Sigmoid colon (tissue), 4 donors: ENCODE data around the gene PTPN14.

Source experiments
- POLR2A ChIP-seq, 2 donors: fragments of 450-650 bp; IDR thresholded peaks; one replicate each; pipeline ENCODE4 v1.6.1; 2016; ENCODE audit warnings: antibody characterized with exemption in 2 of 2, mild to moderate bottlenecking in 2 of 2, moderate library complexity in 2 of 2
- POLR2AphosphoS5 ChIP-seq, 4 donors: sonication (generic); formaldehyde crosslinking; IDR thresholded peaks; one replicate each; pipeline ENCODE4 v1.6.1; 2017; ENCODE audit warnings: antibody characterized with exemption in 4 of 4
- TF ChIP-seq, protein P1 (sequence below), 4 experiments: fragments of 450-650 bp in 3 of 4; fragments of 200-600 bp in 1 of 4; IDR thresholded peaks; one replicate each; pipeline ENCODE4 v1.5.1; 2016 to 2019; ENCODE audit warnings: antibody characterized with exemption in 4 of 4, mild to moderate bottlenecking in 3 of 4, moderate library complexity in 2 of 4

DNA sequence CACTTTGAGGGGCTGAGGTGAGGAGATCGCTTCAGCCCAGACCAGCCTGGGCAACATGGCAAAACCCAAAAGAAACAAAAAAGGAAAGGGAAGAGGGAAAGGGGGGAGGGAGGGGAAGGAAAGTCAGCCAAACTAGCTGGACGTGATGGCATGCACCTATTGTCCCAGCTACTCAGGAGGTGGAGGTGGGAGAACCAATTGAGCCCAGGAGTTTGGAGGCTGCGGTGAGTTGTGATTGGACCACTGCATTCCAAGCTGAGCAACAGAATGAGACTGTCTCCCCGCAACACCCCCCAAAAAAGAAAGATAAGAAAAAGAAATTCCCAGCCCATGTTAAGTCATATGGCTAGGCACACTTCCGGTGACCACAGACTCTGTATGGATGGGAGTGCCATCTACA is 128.4 kb downstream of the PTPN14 start:
- TF ChIP-seq POLR2A (IDR thresholded peaks at IDR 0.05) (no peak), POLR2AphosphoS5 (IDR thresholded peaks at IDR 0.05) (no peak)
- TF ChIP-seq, protein P1, sequence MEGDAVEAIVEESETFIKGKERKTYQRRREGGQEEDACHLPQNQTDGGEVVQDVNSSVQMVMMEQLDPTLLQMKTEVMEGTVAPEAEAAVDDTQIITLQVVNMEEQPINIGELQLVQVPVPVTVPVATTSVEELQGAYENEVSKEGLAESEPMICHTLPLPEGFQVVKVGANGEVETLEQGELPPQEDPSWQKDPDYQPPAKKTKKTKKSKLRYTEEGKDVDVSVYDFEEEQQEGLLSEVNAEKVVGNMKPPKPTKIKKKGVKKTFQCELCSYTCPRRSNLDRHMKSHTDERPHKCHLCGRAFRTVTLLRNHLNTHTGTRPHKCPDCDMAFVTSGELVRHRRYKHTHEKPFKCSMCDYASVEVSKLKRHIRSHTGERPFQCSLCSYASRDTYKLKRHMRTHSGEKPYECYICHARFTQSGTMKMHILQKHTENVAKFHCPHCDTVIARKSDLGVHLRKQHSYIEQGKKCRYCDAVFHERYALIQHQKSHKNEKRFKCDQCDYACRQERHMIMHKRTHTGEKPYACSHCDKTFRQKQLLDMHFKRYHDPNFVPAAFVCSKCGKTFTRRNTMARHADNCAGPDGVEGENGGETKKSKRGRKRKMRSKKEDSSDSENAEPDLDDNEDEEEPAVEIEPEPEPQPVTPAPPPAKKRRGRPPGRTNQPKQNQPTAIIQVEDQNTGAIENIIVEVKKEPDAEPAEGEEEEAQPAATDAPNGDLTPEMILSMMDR (IDR thresholded peaks at IDR 0.05), result no peak
